ENCODE measurements around the gene ZBTB49.

ZBTB49 gene

GRCh38 chr4:4368809-4369580 is 78.9 kb downstream of the ZBTB49 start (continued):
- no peak for TF ChIP-seq TSHZ1 (tag by site-specific recombination; IDR thresholded peaks at IDR 0.05; ENCODE audit: borderline replicate concordance)
- TF ChIP-seq HIC1 (tag by site-specific recombination; IDR thresholded peaks at IDR 0.05) = no peak
- no peak for TF ChIP-seq HOXA7 (CRISPR knock-in tag; IDR thresholded peaks at IDR 0.05; ENCODE audit: borderline replicate concordance)
- no peak for TF ChIP-seq ZNF776 (tag by site-specific recombination; IDR thresholded peaks at IDR 0.05; ENCODE audit: borderline replicate concordance)
